K562 (cell line): ENCODE measurements around the gene PSORS1C2. TPM values are rescaled to one million over a fixed set of nuclear protein-coding genes. Genes with fewer than 3 reads are reported as not detected.

Experiments used
- ASH1L ChIP-seq: fragments of 450-650 bp; IDR thresholded peaks from 2 replicates; pipeline ENCODE4 v1.6.1; 2018; ENCODE audit warnings: borderline replicate concordance, mild to moderate bottlenecking, low read depth; ENCODE audit not compliant: partially characterized antibody
- CTBP1 ChIP-seq: fragments of 450-650 bp; IDR thresholded peaks from 2 replicates; pipeline ENCODE4 v1.6.1; 2016; ENCODE audit warnings: borderline replicate concordance
- GATA2 ChIP-seq: sonication (generic); formaldehyde crosslinking; IDR thresholded peaks from 2 replicates; pipeline ENCODE4 v1.4.0; 2020; ENCODE audit warnings: mild to moderate bottlenecking, missing genetic modification reagents
- KDM4B ChIP-seq, 2 experiments: fragments of 450-650 bp in 1 of 2; sonication (generic) in 1 of 2; IDR thresholded peaks; 2 replicates each; pipeline ENCODE4 v1.6.1; 2016 to 2017; ENCODE audit warnings: borderline replicate concordance in 2 of 2, antibody characterized with exemption in 1 of 2, low read depth in 1 of 2, mild to moderate bottlenecking in 1 of 2
- TAL1 ChIP-seq: fragments of 450-650 bp; IDR thresholded peaks from 2 replicates; pipeline ENCODE4 v1.6.1; 2016; ENCODE audit warnings: mild to moderate bottlenecking
- U2AF2 ChIP-seq: fragments of 200-400 bp; formaldehyde crosslinking; optimal IDR thresholded peaks from 2 replicates; pipeline ENCODE3; 2017; ENCODE audit warnings: low read depth, mild to moderate bottlenecking, low read length
- ZBTB7A ChIP-seq: IDR thresholded peaks from 2 replicates; pipeline ENCODE4 v1.6.1; 2011; ENCODE audit warnings: low read depth, mild to moderate bottlenecking, low read length, moderate library complexity, borderline replicate concordance; ENCODE audit not compliant: control insufficient read depth
- ZKSCAN1 ChIP-seq: fragments of 150-350 bp; IDR thresholded peaks from 2 replicates; pipeline ENCODE4 v1.6.1; 2016; ENCODE audit warnings: low read depth, low read length
- ZNF212 ChIP-seq: fragments of 450-650 bp; formaldehyde crosslinking; IDR thresholded peaks from 2 replicates; pipeline ENCODE4 v1.4.0; 2020; ENCODE audit warnings: mild to moderate bottlenecking
- ZNF445 ChIP-seq: fragments of 250-450 bp; sonication (Bioruptor Pico); IDR thresholded peaks from 2 replicates; pipeline ENCODE4 v1.4.0; 2020; ENCODE audit warnings: low read depth, mild to moderate bottlenecking, moderate library complexity
- ZNF507 ChIP-seq: conservative IDR thresholded peaks from 2 replicates; pipeline ENCODE4 v1.6.1; 2017; ENCODE audit warnings: missing genetic modification characterization, missing compliant biosample characterization
- polyA plus RNA-seq, 8 experiments: library from polyadenylated mRNA; depleted of rRNA in 4 of 8; stranded (reverse) in 5 of 8; unstranded in 3 of 8; fragments of >200 nt; fragmentation: Nextera tagmentation in 2 of 8; fragmentation: Illumina TruSeq in 1 of 8; extraction: Ambion mirVana in 2 of 8; extraction: Trizol in 1 of 8; gene quantifications; 2 replicates each; pipeline versions ENCODE4 v1.2.1 to v1.2.3, GENCODE V29; 2011 to 2014; ENCODE audit warnings: inconsistent platforms in 1 of 8, missing spikeins in 1 of 8
- total RNA-seq, 7 experiments: library from RNA; depleted of rRNA in 6 of 7; stranded (reverse); fragments of >200 nt in 6 of 7; fragmentation: Illumina TruSeq in 2 of 7; extraction: Trizol in 2 of 7; gene quantifications; 2 replicates each; pipeline versions ENCODE4 v1.2.1 to v1.2.3, GENCODE V29; 2011 to 2021; ENCODE audit warnings: low replicate concordance in 1 of 7
- TF ChIP-seq, protein P1 (sequence below), 2 experiments: IDR thresholded peaks; 2 replicates each; pipeline ENCODE4 v1.6.1; 2012; ENCODE audit warnings: improper control_type of control experiment in 2 of 2, low read depth in 2 of 2, low read length in 2 of 2, borderline replicate concordance in 1 of 2
- TF ChIP-seq, protein P2 (sequence below): sonication (generic); formaldehyde crosslinking; IDR thresholded peaks from 2 replicates; pipeline ENCODE4 v1.8.1; 2023; ENCODE audit warnings: mild to moderate bottlenecking, missing genetic modification reagents
- TF ChIP-seq, protein P3 (sequence below), 2 experiments: fragments of 450-650 bp in 1 of 2; sonication (generic) in 1 of 2; formaldehyde crosslinking in 1 of 2; IDR thresholded peaks; 2 replicates each; pipeline versions ENCODE4 v1.7.1 to v1.9.0; 2016 to 2022; ENCODE audit warnings: inconsistent platforms in 1 of 2, mild to moderate bottlenecking in 1 of 2, missing genetic modification reagents in 1 of 2

PSORS1C2 gene
- total and polyA plus RNA-seq, 9 of the 15 experiments (the other 6 are each of a cell fraction or from before 2014, with no cell fraction given), result not detected

DNA sequence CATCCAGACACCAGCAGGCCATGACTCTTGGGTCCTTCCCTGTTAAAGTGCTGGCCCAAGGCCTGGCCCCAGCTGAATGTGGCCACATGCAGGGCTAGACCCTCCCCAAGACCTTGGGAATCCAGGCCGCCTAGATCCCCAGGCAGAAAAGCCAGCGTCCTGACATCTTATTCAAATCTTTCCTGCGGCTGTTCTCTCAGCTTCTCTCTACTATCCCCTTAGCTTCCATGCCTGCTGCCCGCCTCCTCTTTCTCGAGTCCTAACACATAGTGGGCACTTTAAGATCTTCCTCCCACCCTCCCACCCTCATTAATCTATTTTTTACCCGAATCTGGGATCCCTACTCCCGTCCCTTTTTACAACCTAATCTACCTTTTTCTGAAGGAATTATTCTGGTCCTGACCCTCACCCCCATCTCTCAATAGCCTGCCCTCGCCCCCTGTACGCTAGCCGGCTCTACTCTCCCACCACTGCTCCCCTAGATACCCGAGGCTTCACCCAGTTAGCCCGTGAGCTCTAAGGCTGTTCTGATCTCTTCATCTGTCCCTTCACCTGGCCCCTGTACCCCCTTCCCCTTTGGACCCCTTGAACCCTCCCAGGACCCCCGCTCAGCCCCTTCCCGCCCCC lies 18.8 kb upstream of the PSORS1C2 start, which contains the start of gene CCHCR1 (continued):
- TF ChIP-seq, protein P1, sequence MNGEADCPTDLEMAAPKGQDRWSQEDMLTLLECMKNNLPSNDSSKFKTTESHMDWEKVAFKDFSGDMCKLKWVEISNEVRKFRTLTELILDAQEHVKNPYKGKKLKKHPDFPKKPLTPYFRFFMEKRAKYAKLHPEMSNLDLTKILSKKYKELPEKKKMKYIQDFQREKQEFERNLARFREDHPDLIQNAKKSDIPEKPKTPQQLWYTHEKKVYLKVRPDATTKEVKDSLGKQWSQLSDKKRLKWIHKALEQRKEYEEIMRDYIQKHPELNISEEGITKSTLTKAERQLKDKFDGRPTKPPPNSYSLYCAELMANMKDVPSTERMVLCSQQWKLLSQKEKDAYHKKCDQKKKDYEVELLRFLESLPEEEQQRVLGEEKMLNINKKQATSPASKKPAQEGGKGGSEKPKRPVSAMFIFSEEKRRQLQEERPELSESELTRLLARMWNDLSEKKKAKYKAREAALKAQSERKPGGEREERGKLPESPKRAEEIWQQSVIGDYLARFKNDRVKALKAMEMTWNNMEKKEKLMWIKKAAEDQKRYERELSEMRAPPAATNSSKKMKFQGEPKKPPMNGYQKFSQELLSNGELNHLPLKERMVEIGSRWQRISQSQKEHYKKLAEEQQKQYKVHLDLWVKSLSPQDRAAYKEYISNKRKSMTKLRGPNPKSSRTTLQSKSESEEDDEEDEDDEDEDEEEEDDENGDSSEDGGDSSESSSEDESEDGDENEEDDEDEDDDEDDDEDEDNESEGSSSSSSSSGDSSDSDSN (IDR thresholded peaks at IDR 0.05; ENCODE audit: borderline replicate concordance in 1 of 2, low read depth in 2 of 2, low read length in 2 of 2), result 0 out of 4 replicates have a peak, but pooled peaks of 1 of the 2 experiments have one; percentile 11
- TF ChIP-seq, protein P2, sequence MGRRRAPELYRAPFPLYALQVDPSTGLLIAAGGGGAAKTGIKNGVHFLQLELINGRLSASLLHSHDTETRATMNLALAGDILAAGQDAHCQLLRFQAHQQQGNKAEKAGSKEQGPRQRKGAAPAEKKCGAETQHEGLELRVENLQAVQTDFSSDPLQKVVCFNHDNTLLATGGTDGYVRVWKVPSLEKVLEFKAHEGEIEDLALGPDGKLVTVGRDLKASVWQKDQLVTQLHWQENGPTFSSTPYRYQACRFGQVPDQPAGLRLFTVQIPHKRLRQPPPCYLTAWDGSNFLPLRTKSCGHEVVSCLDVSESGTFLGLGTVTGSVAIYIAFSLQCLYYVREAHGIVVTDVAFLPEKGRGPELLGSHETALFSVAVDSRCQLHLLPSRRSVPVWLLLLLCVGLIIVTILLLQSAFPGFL (CRISPR knock-in tag), result no peak
- TF ChIP-seq ZKSCAN1 (no peak), ZNF507 (tag) (no peak), ZNF445 (no peak), CTBP1 (no peak), ASH1L (no peak), GATA2 (CRISPR knock-in tag) (no peak), U2AF2 (no peak), KDM4B (IDR thresholded peaks at IDR 0.05; ENCODE audit: borderline replicate concordance in 2 of 2, low read depth in 1 of 2) (no peak), ZNF212 (CRISPR knock-in tag) (no peak), TAL1 (no peak), ZBTB7A (peak; percentile 76)
- TF ChIP-seq, protein P3, sequence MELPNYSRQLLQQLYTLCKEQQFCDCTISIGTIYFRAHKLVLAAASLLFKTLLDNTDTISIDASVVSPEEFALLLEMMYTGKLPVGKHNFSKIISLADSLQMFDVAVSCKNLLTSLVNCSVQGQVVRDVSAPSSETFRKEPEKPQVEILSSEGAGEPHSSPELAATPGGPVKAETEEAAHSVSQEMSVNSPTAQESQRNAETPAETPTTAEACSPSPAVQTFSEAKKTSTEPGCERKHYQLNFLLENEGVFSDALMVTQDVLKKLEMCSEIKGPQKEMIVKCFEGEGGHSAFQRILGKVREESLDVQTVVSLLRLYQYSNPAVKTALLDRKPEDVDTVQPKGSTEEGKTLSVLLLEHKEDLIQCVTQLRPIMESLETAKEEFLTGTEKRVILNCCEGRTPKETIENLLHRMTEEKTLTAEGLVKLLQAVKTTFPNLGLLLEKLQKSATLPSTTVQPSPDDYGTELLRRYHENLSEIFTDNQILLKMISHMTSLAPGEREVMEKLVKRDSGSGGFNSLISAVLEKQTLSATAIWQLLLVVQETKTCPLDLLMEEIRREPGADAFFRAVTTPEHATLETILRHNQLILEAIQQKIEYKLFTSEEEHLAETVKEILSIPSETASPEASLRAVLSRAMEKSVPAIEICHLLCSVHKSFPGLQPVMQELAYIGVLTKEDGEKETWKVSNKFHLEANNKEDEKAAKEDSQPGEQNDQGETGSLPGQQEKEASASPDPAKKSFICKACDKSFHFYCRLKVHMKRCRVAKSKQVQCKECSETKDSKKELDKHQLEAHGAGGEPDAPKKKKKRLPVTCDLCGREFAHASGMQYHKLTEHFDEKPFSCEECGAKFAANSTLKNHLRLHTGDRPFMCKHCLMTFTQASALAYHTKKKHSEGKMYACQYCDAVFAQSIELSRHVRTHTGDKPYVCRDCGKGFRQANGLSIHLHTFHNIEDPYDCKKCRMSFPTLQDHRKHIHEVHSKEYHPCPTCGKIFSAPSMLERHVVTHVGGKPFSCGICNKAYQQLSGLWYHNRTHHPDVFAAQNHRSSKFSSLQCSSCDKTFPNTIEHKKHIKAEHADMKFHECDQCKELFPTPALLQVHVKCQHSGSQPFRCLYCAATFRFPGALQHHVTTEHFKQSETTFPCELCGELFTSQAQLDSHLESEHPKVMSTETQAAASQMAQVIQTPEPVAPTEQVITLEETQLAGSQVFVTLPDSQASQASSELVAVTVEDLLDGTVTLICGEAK (IDR thresholded peaks at IDR 0.05), result peak; percentile 41; the same call in 1 of the 2 replicates
- TF ChIP-seq, protein P3 (CRISPR knock-in tag; IDR thresholded peaks at IDR 0.05), result no peak
